ENCODE results near the gene LSM14B.

Gene LSM14B

GRCh38 chr20:62148908-62149314 lies 26.6 kb downstream of the LSM14B start:
- no peak for DNase-seq

DNA sequence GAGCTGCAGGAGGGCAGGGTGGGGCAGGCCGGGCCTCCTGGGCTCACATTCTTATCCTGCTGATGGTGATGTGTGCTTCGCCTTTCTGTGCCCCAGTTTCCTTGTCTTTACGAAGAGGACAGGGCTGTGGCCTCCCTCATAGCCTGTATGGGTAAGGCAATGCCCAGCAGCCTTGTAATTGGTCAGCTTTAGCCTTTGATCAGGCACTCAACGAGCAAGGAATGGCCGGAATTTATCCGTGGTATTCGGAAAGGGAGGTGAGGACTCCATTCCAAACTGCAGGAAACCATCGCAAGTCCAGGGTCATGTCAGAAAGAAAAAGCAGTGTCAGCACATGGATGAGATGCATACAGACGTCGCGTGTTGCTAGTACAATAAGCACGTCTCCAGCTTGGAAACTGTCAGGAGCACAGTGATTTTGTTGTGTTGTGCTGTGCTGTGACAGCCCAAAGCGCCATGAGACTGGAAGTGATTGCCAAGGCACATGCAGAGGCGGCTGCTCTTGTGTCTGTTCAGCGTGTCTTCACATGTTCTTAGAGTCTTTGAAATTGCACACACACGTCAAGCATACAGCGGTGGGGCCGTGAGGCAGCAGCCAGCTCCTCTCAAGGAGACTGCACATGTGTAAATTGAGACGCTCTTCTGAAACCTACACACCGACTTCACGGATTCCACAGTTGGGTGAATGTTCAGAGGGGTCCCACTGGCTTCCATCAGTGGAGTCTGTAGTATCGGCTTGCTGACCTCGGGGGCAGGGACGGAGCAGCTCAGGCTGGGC lies 27.4 kb downstream of the LSM14B start:
- no peak for DNase-seq

DNA sequence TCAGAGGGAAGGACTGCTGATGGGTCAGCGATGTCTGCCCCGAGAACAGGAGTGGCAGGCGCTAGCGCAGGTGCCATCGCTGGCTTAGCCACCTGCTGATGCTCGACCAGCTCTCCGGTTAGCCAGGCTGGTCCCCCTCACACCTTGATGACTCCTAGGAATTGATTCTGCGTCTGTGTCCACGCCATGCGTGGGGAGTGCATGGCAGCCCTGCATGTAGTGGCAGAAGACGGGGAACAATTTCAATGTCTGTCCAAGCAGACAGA lies 28.0 kb downstream of the LSM14B start:
- DNase-seq = no peak

DNA sequence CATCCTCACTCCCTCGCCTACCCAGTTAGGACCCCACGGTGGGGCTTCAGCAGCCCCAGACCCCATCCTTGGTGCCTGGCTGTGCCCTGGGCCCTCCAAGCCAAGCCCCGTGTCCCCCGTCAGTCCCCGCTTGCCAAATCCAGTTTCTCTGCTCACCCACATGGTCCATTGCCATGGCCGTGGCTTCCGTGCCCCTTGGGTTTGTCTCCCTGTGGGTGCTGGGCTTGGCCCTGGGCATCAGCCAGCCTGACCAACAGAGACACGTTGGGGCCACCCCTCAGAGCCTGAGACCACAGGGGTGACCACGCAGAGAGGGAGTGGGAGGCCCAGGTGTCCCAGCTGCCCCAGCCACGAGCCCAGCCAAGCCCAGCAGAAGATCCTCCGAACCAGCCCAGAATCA lies 28.9 kb downstream of the LSM14B start:
- no peak for DNase-seq

DNA sequence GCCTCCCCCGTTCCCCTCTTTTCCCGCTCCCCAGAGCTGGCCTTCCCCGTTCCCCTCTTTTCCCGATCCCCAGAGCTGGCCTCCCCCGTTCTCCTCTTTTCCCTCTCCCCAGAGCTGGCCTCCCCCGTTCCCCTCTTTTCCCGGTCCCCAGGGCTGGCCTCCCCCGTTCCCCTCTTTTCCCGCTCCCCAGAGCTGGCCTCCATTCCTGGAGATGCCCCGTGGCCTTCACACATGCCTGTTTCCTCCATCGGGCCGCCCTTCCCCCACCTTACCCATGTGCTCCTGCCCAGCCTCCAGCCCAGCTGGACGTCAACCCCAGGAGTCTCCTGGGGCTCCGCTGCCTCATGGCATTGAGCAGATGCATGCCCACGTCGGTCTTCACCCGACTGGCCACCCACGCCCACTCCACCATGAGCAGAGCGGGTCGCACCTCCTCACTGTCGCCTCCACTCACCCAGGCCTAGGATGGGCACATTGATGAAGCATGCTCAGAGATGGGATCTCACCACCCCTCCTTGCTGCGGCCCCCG lies 29.6 kb downstream of the LSM14B start:
- DNase-seq = no peak

- no peak for DNase-seq
Observed at GRCh38 chr20:62155428-62156253, 33.4 kb downstream of the LSM14B start.

GRCh38 chr20:62156254-62156556 lies 33.9 kb downstream of the LSM14B start:
- no peak for DNase-seq

- no peak for DNase-seq
Observed at GRCh38 chr20:62156592-62157386, 34.5 kb downstream of the LSM14B start.

DNA sequence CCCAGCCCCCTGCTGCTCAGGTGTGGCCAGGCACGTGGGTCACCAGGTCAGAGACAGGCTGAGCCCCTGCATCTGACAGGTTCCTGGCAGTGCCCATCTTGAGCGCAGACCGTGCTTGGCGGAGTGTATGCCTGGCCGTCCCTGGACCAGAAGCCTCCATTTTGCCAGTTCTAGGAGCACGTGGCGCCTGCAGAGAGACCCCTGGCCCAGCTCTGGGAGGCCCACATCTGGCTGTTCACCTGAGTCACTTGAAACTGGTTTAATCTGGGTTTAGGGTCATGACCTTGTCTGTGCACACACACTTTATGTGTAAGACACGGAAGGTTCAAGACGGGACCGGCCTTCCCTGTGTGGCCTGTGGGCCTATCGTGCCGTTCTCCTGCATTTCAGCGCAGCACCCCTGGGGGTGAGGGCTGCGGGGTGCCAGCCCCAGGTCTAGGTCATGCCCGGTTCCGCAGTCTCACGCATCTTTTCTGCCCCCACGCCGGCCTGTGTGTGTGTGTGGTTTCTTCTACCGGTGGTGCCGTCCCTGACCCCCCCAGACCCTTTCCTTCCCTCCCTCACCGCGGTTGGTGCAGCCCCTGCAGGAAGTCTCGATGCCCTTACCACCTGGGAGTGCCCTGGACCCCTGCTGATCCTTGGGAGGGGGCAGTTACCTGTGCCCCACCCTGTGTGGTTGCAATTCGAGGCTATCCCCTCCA lies 35.3 kb downstream of the LSM14B start:
- DNase-seq = no peak

- no peak for DNase-seq
Observed at GRCh38 chr20:62158088-62158400, 35.8 kb downstream of the LSM14B start.

- DNase-seq = no peak
Observed at GRCh38 chr20:62158541-62158940, 36.3 kb downstream of the LSM14B start.

GRCh38 chr20:62159052-62159451 lies 36.8 kb downstream of the LSM14B start:
- no peak for DNase-seq

- no peak for DNase-seq
Observed at GRCh38 chr20:62159839-62160238, 37.6 kb downstream of the LSM14B start.

DNA sequence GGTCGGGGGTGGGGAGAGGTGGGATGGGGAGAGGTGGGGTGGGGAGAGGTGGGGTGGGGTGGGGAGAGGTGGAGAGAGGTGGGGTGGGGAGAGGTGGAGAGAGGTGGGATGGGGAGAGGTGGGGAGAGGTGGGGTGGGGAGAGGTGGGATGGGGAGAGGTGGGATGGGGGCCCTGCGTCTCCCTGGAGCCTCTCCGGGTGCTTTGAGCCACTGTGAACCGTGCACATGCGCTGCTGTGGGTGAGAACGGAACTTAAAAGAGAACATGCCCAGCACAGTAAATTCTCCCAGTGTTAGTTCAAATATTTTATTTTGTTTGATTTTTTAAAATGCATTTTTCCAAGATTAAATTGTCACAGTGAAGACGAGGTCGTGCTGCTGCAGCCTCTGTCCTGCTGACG lies 38.0 kb downstream of the LSM14B start:
- DNase-seq = no peak

DNA sequence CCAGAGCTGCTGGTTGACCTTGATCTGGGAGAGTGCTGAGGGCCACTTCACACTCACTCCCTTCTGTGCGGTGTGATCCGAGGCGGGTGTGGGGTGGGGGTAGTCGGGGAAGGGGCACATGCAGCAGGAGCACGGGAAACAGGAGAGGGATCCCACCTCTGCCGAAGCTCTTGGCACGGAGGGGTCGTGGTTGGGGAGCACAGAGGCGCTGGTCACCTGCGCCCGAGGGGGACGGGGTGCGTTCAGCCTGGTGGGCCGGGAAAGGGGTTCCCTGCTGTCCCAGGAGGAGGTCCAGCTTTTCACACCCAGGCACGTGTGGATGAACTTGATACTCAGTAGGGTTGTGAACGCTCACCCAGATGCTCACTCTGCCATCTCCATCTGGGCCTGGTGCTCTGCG lies 38.6 kb downstream of the LSM14B start:
- DNase-seq = no peak

GRCh38 chr20:62161347-62161746 lies 39.1 kb downstream of the LSM14B start:
- no peak for DNase-seq

GRCh38 chr20:62162765-62163484 lies 40.6 kb downstream of the LSM14B start:
- DNase-seq = no peak

GRCh38 chr20:62163485-62163865 lies 41.2 kb downstream of the LSM14B start:
- DNase-seq = no peak

- DNase-seq = no peak
Observed at GRCh38 chr20:62163986-62164762, 41.9 kb downstream of the LSM14B start.

GRCh38 chr20:62164879-62165761 lies 42.8 kb downstream of the LSM14B start:
- DNase-seq = no peak

Measured in SIG-M5 (cell line).